Measurements from ENCODE around the gene PCDH12. TPM values are rescaled to one million over a fixed set of nuclear protein-coding genes. Genes with fewer than 3 reads are reported as not detected.

The PCDH12 gene
- total and polyA plus RNA-seq, 8 donors = 9.8 to 42.7 (median 37.4) TPM

- Histone ChIP-seq H3K27ac (peak overlapping the region in 1 of 2 donors; percentile 50), H3K36me3 (peaks cover 0 to 34% of the 10 kb centered on the region in 2 donors), H3K27me3 (no peaks in the 10 kb centered on the region), H3K9me3 (no peaks in the 10 kb centered on the region), H3K4me1 (peaks cover 4 to 55% of the 10 kb centered on the region in 2 donors), H3K4me3 (no peak overlapping the region)
- DNase-seq = no peak
- no peak for TF ChIP-seq CTCF (IDR thresholded peaks at IDR 0.05)
- no peak for ATAC-seq
- intact Hi-C loops (cut with DNase I) = no loop called here
These were observed 15.7 kb downstream of the PCDH12 start for GRCh38 chr5:141942185-141942857.

GRCh38 chr5:141941779-141942178 lies 16.2 kb downstream of the PCDH12 start:
- ATAC-seq (no peak), DNase-seq (no peak)
- Histone ChIP-seq H3K4me3 (no peak overlapping the region), H3K4me1 (peaks cover 4 to 49% of the 10 kb centered on the region in 2 donors), H3K27ac (peak overlapping the region in 1 of 2 donors; percentile 50), H3K9me3 (no peaks in the 10 kb centered on the region), H3K27me3 (no peaks in the 10 kb centered on the region), H3K36me3 (peaks cover 0 to 39% of the 10 kb centered on the region in 2 donors)
- no peak for TF ChIP-seq CTCF (IDR thresholded peaks at IDR 0.05)
- intact Hi-C loops (cut with DNase I) = no loop called here

GRCh38 chr5:141941307-141941706 lies 16.7 kb downstream of the PCDH12 start:
- no peaks in the 10 kb centered on the region for H3K9me3 ChIP-seq
- peaks cover 4 to 44% of the 10 kb centered on the region in 2 donors for H3K4me1 ChIP-seq
- TF ChIP-seq CTCF (IDR thresholded peaks at IDR 0.05) = no peak
- no peak for DNase-seq
- H3K27me3 ChIP-seq = no peaks in the 10 kb centered on the region
- H3K4me3 ChIP-seq = no peak overlapping the region
- intact Hi-C loops (cut with DNase I) = no loop called here
- peak overlapping the region; percentile 49 to 68 for H3K27ac ChIP-seq
- ATAC-seq = peak; percentile 36
- H3K36me3 ChIP-seq = peaks cover 0 to 44% of the 10 kb centered on the region in 2 donors

GRCh38 chr5:141940695-141941271 lies 17.2 kb downstream of the PCDH12 start:
- TF ChIP-seq CTCF (IDR thresholded peaks at IDR 0.05) = no peak
- peak overlapping the region; percentile 49 to 68 for H3K27ac ChIP-seq
- intact Hi-C loops (cut with DNase I) = no loop called here
- peaks cover 0 to 49% of the 10 kb centered on the region in 2 donors for H3K36me3 ChIP-seq
- H3K9me3 ChIP-seq = no peaks in the 10 kb centered on the region
- peaks cover 4 to 39% of the 10 kb centered on the region in 2 donors for H3K4me1 ChIP-seq
- no peak for DNase-seq
- no peak overlapping the region for H3K4me3 ChIP-seq
- ATAC-seq = peak; percentile 65
- H3K27me3 ChIP-seq = no peaks in the 10 kb centered on the region

GRCh38 chr5:141935538-141935937 lies 22.5 kb downstream of the PCDH12 start:
- Histone ChIP-seq H3K27me3 (no peaks in the 10 kb centered on the region), H3K36me3 (peaks cover 0 to 100% of the 10 kb centered on the region in 2 donors), H3K9me3 (no peaks in the 10 kb centered on the region), H3K4me3 (no peak overlapping the region), H3K27ac (no peak overlapping the region), H3K4me1 (peaks cover 0 to 4% of the 10 kb centered on the region in 2 donors)
- ATAC-seq = no peak
- no peak for DNase-seq
- intact Hi-C loops (cut with DNase I) = no loop called here
- TF ChIP-seq CTCF (IDR thresholded peaks at IDR 0.05) = no peak

Measured in left lung (tissue), 10 donors.